Measurements from ENCODE around the gene CALHM2.
"Not testable (repeated sequence)": the region's sequence is repeated elsewhere in the genome, so short reads cannot be mapped to it uniquely, and the experiment has no call there.

Gene CALHM2

GRCh38 chr10:103450201-103450695 is 1.9 kb downstream of the CALHM2 start:
- no peak for DNase-seq (ENCODE audit: low spot score)

- no peak for DNase-seq (ENCODE audit: low spot score)
Measured at GRCh38 chr10:103449208-103450144, 2.7 kb downstream of the CALHM2 start.

- DNase-seq (ENCODE audit: low spot score) = peak; percentile 68
Measured at GRCh38 chr10:103448746-103449145, 3.4 kb downstream of the CALHM2 start.

- no peak for DNase-seq (ENCODE audit: low spot score)
Measured at GRCh38 chr10:103447187-103447586, 5.0 kb downstream of the CALHM2 start.

- DNase-seq (ENCODE audit: low spot score) = peak; percentile 76
Measured at GRCh38 chr10:103445767-103446567, 6.2 kb downstream of the CALHM2 start.

- DNase-seq (ENCODE audit: low spot score) = no peak
Measured at GRCh38 chr10:103445366-103445765, 6.8 kb downstream of the CALHM2 start.

GRCh38 chr10:103444478-103444877 is 7.7 kb downstream of the CALHM2 start:
- DNase-seq (ENCODE audit: low spot score) = no peak

GRCh38 chr10:103443475-103444185 is 8.5 kb downstream of the CALHM2 start:
- peak; percentile 36 for DNase-seq (ENCODE audit: low spot score)

GRCh38 chr10:103442031-103442461 is 10.1 kb downstream of the CALHM2 start:
- DNase-seq (ENCODE audit: low spot score) = no peak

GRCh38 chr10:103441611-103442010 is 10.6 kb downstream of the CALHM2 start:
- no peak for DNase-seq (ENCODE audit: low spot score)

- DNase-seq (ENCODE audit: low spot score) = no peak
Measured at GRCh38 chr10:103441206-103441605, 11.0 kb downstream of the CALHM2 start.

- DNase-seq (ENCODE audit: low spot score) = no peak
Measured at GRCh38 chr10:103440416-103440815, 11.8 kb downstream of the CALHM2 start.

GRCh38 chr10:103439776-103440175 is 12.4 kb downstream of the CALHM2 start:
- no peak for DNase-seq (ENCODE audit: low spot score)

GRCh38 chr10:103433858-103434257 is 18.3 kb downstream of the CALHM2 start:
- DNase-seq (ENCODE audit: low spot score) = no peak

- no peak for DNase-seq (ENCODE audit: low spot score)
Measured at GRCh38 chr10:103431902-103432301, 20.3 kb downstream of the CALHM2 start.

GRCh38 chr10:103429647-103430046 is 22.5 kb downstream of the CALHM2 start:
- DNase-seq (ENCODE audit: low spot score) = no peak

- no peak for DNase-seq (ENCODE audit: low spot score)
Measured at GRCh38 chr10:103428989-103429643, 23.1 kb downstream of the CALHM2 start.

GRCh38 chr10:103427866-103428265 is 24.3 kb downstream of the CALHM2 start:
- no peak for DNase-seq (ENCODE audit: low spot score)

- no peak for DNase-seq (ENCODE audit: low spot score)
Measured at GRCh38 chr10:103423748-103424147, 28.4 kb downstream of the CALHM2 start.

- no peak for DNase-seq (ENCODE audit: low spot score)
Measured at GRCh38 chr10:103419101-103419500, 33.1 kb downstream of the CALHM2 start.

- no peak for DNase-seq (ENCODE audit: low spot score)
Measured at GRCh38 chr10:103417601-103418000, 34.6 kb downstream of the CALHM2 start.

GRCh38 chr10:103417148-103417469 is 35.1 kb downstream of the CALHM2 start:
- not testable (repeated sequence) for DNase-seq (ENCODE audit: low spot score)
